Measurements from ENCODE around the gene MAGI2. TPM values are rescaled to one million over a fixed set of nuclear protein-coding genes. Genes with fewer than 3 reads are reported as not detected.
A peak's percentile ranks its signal among the peaks of the same experiment; 100 is the strongest.

MAGI2 gene
- total RNA-seq, 4 donors from 2014 or later: 7.8 to 44.7 (median 21.1) TPM

- Histone ChIP-seq H3K9me3 (no peaks in the 10 kb centered on the region), H3K4me3 (no peak overlapping the region), H3K36me3 (peaks cover 0 to 10% of the 10 kb centered on the region in 2 donors), H3K4me1 (peaks cover 8 to 55% (median 13%) of the 10 kb centered on the region in 3 donors), H3K27me3 (no peaks in the 10 kb centered on the region), H3K27ac (peak overlapping the region in 1 of 4 donors; percentile 55)
- 41 to 56% methylated on average over 3 of the region's 3 CpGs for WGBS, 2 donors (ENCODE audit: low coverage in 1 of 2)
- TF ChIP-seq POLR2AphosphoS5 (IDR thresholded peaks at IDR 0.05): peak; percentile 44
- no peak for TF ChIP-seq CTCF (IDR thresholded peaks at IDR 0.05)
- ATAC-seq: peak; percentile 57
Measured at GRCh38 chr7:79459381-79459780, 5.9 kb upstream of the MAGI2 start.

GRCh38 chr7:79458796-79459195, 5.3 kb upstream of the MAGI2 start:
- Histone ChIP-seq H3K4me3 (no peak overlapping the region), H3K9me3 (no peaks in the 10 kb centered on the region), H3K36me3 (peaks cover 0 to 10% of the 10 kb centered on the region in 2 donors), H3K4me1 (peaks cover 8 to 55% (median 13%) of the 10 kb centered on the region in 3 donors), H3K27me3 (no peaks in the 10 kb centered on the region), H3K27ac (peak overlapping the region in 1 of 4 donors; percentile 55)
- no peak for ATAC-seq
- TF ChIP-seq EP300 (IDR thresholded peaks at IDR 0.05) (no peak), POLR2A (IDR thresholded peaks at IDR 0.05) (no peak), POLR2AphosphoS5 (IDR thresholded peaks at IDR 0.05) (peak; percentile 5), CTCF (IDR thresholded peaks at IDR 0.05) (no peak)

DNA sequence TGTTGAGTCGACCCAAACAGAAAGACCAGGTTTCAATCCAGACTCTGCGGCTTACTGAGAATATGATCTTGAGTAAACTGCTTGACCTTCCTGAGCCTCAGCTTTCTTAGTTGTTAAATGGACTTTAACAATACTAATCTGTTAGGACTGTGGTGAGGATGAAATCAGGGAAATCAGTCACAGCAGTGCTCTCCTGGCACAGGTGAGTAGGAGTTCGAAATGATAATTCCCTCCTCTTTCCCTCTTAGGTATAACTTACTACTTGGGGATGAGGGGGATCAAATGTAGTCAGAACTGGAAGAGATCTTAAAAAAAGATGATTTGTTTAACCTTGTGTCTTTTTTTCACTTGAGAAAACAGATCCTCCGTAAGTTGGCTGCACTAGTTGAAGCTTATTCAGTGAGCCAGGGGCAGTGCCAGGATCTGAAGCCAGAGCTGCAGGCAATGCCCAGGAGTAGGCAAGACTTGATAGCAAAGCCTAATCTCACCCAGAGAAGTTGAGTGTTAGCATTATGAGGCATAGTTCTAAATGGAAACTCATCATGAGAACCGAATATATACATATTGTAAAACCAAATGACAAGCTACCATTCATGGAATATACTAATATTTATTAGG, 1.8 kb upstream of the MAGI2 start:
- no peak for ATAC-seq
- peaks cover 0 to 10% of the 10 kb centered on the region in 2 donors for H3K36me3 ChIP-seq
- peak overlapping the region; percentile 79 to 89 for H3K4me3 ChIP-seq
- H3K27me3 ChIP-seq: no peaks in the 10 kb centered on the region
- peaks cover 8 to 68% (median 17%) of the 10 kb centered on the region in 3 donors for H3K4me1 ChIP-seq
- peak overlapping the region in 3 of 4 donors; percentile 52 to 97 (median 96) for H3K27ac ChIP-seq
- 62 to 71% methylated on average over 5 of the region's 5 CpGs for WGBS, 2 donors (ENCODE audit: low coverage in 1 of 2)
- no peaks in the 10 kb centered on the region for H3K9me3 ChIP-seq
- no peak for TF ChIP-seq CTCF (IDR thresholded peaks at IDR 0.05)
- TF ChIP-seq POLR2AphosphoS5 (IDR thresholded peaks at IDR 0.05): no peak
- TF ChIP-seq POLR2A (IDR thresholded peaks at IDR 0.05): no peak
- no peak for TF ChIP-seq EP300 (IDR thresholded peaks at IDR 0.05)

DNA sequence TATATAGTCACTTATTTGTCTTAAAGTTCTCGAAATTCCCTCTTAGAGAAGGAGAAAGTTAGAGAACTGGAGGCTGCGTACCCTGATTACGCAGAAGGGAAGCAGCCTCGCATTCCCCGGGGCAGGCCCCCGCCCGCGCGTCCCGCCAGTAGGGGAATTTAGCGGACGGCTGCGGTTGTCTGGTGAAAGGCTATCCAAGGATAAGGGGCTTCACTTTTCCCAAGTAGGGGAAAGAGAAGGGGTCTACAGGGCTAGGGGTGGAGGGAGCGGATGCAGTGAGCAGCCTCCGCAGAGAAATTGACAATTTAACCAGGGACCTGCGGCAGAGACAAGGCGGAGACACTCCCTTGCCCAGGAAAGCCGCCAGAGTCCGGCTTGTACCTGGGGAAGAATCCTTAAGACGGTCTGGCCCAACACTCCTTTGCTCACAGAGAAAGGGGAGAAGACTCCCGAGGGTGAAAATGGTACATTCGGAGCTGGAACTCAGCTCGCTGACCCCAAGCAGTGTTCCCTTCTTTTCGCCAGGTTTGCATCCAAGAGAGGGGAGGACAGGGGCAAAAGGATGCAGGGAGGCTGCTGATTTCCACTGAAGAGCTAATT, 994 bp upstream of the MAGI2 start:
- WGBS, 2 donors (ENCODE audit: low coverage in 1 of 2): 0 to 7% methylated on average over 2 to 8 of the region's 24 CpGs
- peak; percentile 26 for ATAC-seq

More for the DNA sequence above, 994 bp upstream of the MAGI2 start:
- H3K36me3 ChIP-seq: peaks cover 0 to 4% of the 10 kb centered on the region in 2 donors
- peaks cover 8 to 60% (median 17%) of the 10 kb centered on the region in 3 donors for H3K4me1 ChIP-seq
- TF ChIP-seq CTCF (IDR thresholded peaks at IDR 0.05): peak in 2 of 4 experiments; percentile 15 to 24
- no peak for TF ChIP-seq EP300 (IDR thresholded peaks at IDR 0.05)
- H3K4me3 ChIP-seq: peak overlapping the region; percentile 79 to 89
- H3K9me3 ChIP-seq: no peaks in the 10 kb centered on the region
- H3K27ac ChIP-seq: peak overlapping the region; percentile 55 to 97 (median 96)
- H3K27me3 ChIP-seq: no peaks in the 10 kb centered on the region
